Neutrophil (primary cell): ENCODE results near the gene TREM2.
A peak's percentile ranks its signal among the peaks of the same experiment; 100 is the strongest.

Source experiments
- H3K27ac ChIP-seq: fragments of 200-600 bp; sonication (generic); 2 replicates; pipeline ENCODE4 v1.5.1; 2016; ENCODE audit warnings: mild to moderate bottlenecking, moderate library complexity
- H3K27me3 ChIP-seq: fragments of 200-600 bp; sonication (generic); 2 replicates; pipeline ENCODE4 v1.6.0; 2016; ENCODE audit warnings: mild to moderate bottlenecking
- H3K36me3 ChIP-seq: fragments of 200-600 bp; sonication (generic); 2 replicates; pipeline ENCODE4 v1.5.1; 2017
- H3K4me1 ChIP-seq, 2 experiments: fragments of 200-600 bp in 1 of 2; sonication (generic) in 1 of 2; 1 replicate in 1 of 2; 2 replicates in 1 of 2; pipeline versions ENCODE4 v1.5.1 to v1.6.1; 2013 to 2016; ENCODE audit warnings: low read depth in 1 of 2, low read length in 1 of 2, mild to moderate bottlenecking in 1 of 2, moderate library complexity in 1 of 2; ENCODE audit not compliant: control insufficient read depth in 1 of 2, insufficient read depth in 1 of 2
- H3K4me3 ChIP-seq, 2 experiments: fragments of 200-600 bp in 1 of 2; sonication (generic) in 1 of 2; 1 replicate in 1 of 2; 2 replicates in 1 of 2; pipeline ENCODE4 v1.5.1; 2013 to 2016; ENCODE audit warnings: low read depth in 1 of 2, low read length in 1 of 2, mild to moderate bottlenecking in 1 of 2, moderate library complexity in 1 of 2
- H3K9me3 ChIP-seq: fragments of 200-600 bp; sonication (generic); 2 replicates; pipeline ENCODE4 v1.5.1; 2016
- CTCF ChIP-seq: fragments of 200-600 bp; sonication (generic); IDR thresholded peaks from 2 replicates; pipeline ENCODE4 v1.5.1; 2016; ENCODE audit warnings: antibody characterized with exemption

The TREM2 gene

DNA sequence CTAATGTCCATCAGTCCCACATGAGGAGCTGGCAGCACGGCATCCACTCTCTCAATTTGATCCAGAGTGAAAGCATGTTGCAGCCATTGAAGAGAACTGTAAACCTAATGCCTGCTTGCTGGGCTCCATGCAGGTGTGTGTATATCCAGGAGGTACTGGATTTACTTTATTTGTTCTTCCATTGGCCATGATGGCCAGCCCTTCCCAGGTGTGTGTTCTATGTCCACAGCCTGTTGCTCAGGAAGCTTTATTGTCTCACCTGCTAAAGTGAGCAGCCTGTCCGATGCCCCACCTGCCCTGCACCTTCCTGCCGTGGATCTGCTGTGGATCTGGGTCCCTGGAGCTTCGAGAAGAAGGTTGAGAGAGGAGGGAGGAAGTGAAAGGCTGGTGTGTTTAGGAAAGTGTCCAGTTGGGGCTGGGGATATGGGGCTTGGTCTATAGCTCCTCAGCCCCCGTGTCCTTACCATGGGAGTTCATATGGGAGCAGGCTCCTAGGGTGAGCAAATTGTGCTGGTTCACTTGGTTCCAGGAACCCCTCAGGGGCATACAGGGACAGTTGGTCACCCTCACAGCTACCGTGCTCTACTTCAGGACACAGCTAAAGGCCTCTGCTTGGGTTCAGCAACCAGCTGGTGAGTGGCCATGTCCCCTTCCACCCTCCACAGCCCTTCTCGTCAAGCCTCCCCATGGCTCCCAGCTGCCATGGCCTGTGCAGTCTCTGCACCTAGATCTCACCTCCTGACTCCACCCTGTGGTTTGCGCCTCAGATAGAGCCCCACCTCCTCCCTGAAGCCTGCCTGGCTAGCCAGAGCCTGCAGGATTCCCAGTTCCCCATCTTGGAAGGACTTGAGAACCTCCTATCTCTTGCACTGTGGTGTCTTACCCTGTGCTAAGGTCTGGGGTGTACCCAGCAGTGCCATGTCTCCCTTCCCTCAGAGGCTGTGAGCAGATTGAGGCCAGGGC lies 25.3 kb upstream of the TREM2 start:
- peaks cover 62 to 76% of the 10 kb centered on the region in 2 experiments for H3K4me1 ChIP-seq
- no peak overlapping the region for H3K4me3 ChIP-seq
- TF ChIP-seq CTCF = no peak
- H3K36me3 ChIP-seq = peaks cover 30% of the 10 kb centered on the region
- H3K27ac ChIP-seq = peak overlapping the region; percentile 99
- no peaks in the 10 kb centered on the region for H3K27me3 ChIP-seq
- H3K9me3 ChIP-seq = no peaks in the 10 kb centered on the region

- H3K9me3 ChIP-seq = no peaks in the 10 kb centered on the region
- peaks cover 9% of the 10 kb centered on the region for H3K36me3 ChIP-seq
- peaks cover 67 to 77% of the 10 kb centered on the region in 2 experiments for H3K4me1 ChIP-seq
- peak overlapping the region in 1 of 2 experiments; percentile 19 for H3K4me3 ChIP-seq
- TF ChIP-seq CTCF = no peak
- H3K27ac ChIP-seq = peak overlapping the region; percentile 99
- no peaks in the 10 kb centered on the region for H3K27me3 ChIP-seq
Observed at GRCh38 chr6:41186031-41186562, 23.2 kb upstream of the TREM2 start.

- H3K4me3 ChIP-seq = no peak overlapping the region
- H3K9me3 ChIP-seq = no peaks in the 10 kb centered on the region
- H3K36me3 ChIP-seq = no peaks in the 10 kb centered on the region
- H3K4me1 ChIP-seq = peaks cover 66 to 68% of the 10 kb centered on the region in 2 experiments
- H3K27ac ChIP-seq = peak overlapping the region; percentile 99
- no peak for TF ChIP-seq CTCF
- H3K27me3 ChIP-seq = no peaks in the 10 kb centered on the region
Observed at GRCh38 chr6:41184761-41185160, 21.8 kb upstream of the TREM2 start.

GRCh38 chr6:41182069-41183034 lies 19.4 kb upstream of the TREM2 start:
- peak; percentile 69 for TF ChIP-seq CTCF
- Histone ChIP-seq H3K4me1 (peaks cover 50 to 57% of the 10 kb centered on the region in 2 experiments), H3K4me3 (peak overlapping the region in 1 of 2 experiments; percentile 37), H3K9me3 (no peaks in the 10 kb centered on the region), H3K36me3 (no peaks in the 10 kb centered on the region), H3K27ac (peak overlapping the region; percentile 99), H3K27me3 (peaks cover under 1% of the 10 kb centered on the region)

DNA sequence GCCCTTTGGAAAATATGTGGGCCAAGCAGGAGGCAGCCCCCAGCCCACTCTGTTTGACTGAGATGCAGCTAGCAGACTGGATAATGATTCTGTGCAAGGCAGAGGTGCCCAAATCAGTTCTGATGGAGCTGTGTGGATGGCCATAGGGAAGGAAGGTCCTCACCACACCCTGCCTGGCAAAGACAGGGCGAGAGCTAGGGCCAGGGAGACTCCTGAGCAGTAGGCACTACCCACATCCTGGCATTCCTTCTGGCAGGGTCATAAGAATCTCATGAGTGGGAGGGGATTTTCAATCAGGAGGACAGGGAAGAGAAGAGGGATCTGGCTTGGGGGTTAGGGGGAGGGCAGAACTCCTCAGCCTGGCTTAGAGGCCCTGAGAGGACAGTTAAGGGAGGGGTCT lies 18.6 kb upstream of the TREM2 start:
- no peak for TF ChIP-seq CTCF
- Histone ChIP-seq H3K27me3 (peaks cover 8% of the 10 kb centered on the region), H3K27ac (peak overlapping the region; percentile 99), H3K9me3 (no peaks in the 10 kb centered on the region), H3K36me3 (no peaks in the 10 kb centered on the region), H3K4me3 (no peak overlapping the region), H3K4me1 (peaks cover 44 to 50% of the 10 kb centered on the region in 2 experiments)
